Caco-2 (cell line): Measurements from ENCODE around the gene GRIN2D. TPM values are rescaled to one million over a fixed set of nuclear protein-coding genes. Genes with fewer than 3 reads are reported as not detected.
A peak's percentile ranks its signal among the peaks of the same experiment; 100 is the strongest.

Source experiments
- BruUV-seq: library from RNA; stranded (reverse); fragments of 400-500 nt; replicated peaks from 2 replicates; lab custom pipeline; 2021; lab: Mats Ljungman, UMichigan
- CTCF ChIA-PET: fragments of 300-600 bp; sonication (Branson Sonifier 250); formaldehyde crosslinking; loops from one replicate; lab custom pipeline; 2022; ENCODE audit warnings: antibody characterized with exemption; lab: Charles Lee
- POLR2A ChIA-PET: fragments of 300-600 bp; sonication (Branson Sonifier 250); formaldehyde crosslinking; loops from one replicate; lab custom pipeline; 2022; ENCODE audit warnings: antibody characterized with exemption; lab: Charles Lee
- DNase-seq, 2 experiments: peaks; one replicate each; pipeline versions ENCODE4 v3.0.0 to v3.0.0-alpha.2; 2020 to 2022
- H3K27me3 ChIP-seq: replicated peaks from 2 replicates; pipeline ENCODE4 v1.6.0; 2011; ENCODE audit warnings: low read length; ENCODE audit not compliant: control insufficient read depth, insufficient read depth
- H3K36me3 ChIP-seq: 2 replicates; pipeline ENCODE4 v1.5.1; 2011; ENCODE audit warnings: low read length; ENCODE audit not compliant: control insufficient read depth, insufficient read depth
- H3K4me1 ChIP-seq: fragments of 250-450 bp; sonication (Bioruptor Pico); 2 replicates; pipeline ENCODE4 v1.5.1; 2020; ENCODE audit warnings: mild to moderate bottlenecking
- H3K4me3 ChIP-seq: 2 replicates; pipeline ENCODE4 v1.5.1; 2011; ENCODE audit warnings: low read depth, mild to moderate bottlenecking, control low read depth, low read length
- H3K9me3 ChIP-seq: fragments of 250-450 bp; sonication (Bioruptor Pico); 2 replicates; pipeline ENCODE4 v1.5.1; 2020; ENCODE audit warnings: mild to moderate bottlenecking, moderate library complexity
- H3K27ac Mint-ChIP-seq: one replicate; pipeline ENCODE4 v1.8.0; 2022; ENCODE audit warnings: mixed read lengths; ENCODE audit not compliant: unreplicated experiment
- H3K27me3 Mint-ChIP-seq: one replicate; pipeline ENCODE4 v1.8.0; 2022; ENCODE audit warnings: mixed read lengths; ENCODE audit not compliant: insufficient read depth, unreplicated experiment
- H3K36me3 Mint-ChIP-seq: one replicate; pipeline ENCODE4 v1.8.0; 2022; ENCODE audit warnings: mild to moderate bottlenecking, mixed read lengths; ENCODE audit not compliant: insufficient read depth, unreplicated experiment
- H3K4me1 Mint-ChIP-seq: one replicate; pipeline ENCODE4 v1.8.0; 2022; ENCODE audit warnings: low read depth, mixed read lengths; ENCODE audit not compliant: unreplicated experiment
- H3K4me3 Mint-ChIP-seq: one replicate; pipeline ENCODE4 v1.8.0; 2022; ENCODE audit warnings: mild to moderate bottlenecking, moderate library complexity, mixed read lengths; ENCODE audit not compliant: unreplicated experiment
- H3K9me3 Mint-ChIP-seq: one replicate; pipeline ENCODE4 v1.8.0; 2022; ENCODE audit warnings: mixed read lengths; ENCODE audit not compliant: unreplicated experiment
- intact Hi-C: fragments of 100-400 bp; cut with micrococcal nuclease; formaldehyde crosslinking; loops from one replicate; pipeline ENCODE4 v1.10.0; 2022; ENCODE audit not compliant: unreplicated experiment
- total RNA-seq: library from RNA; stranded (reverse); gene quantifications from 2 replicates; pipeline ENCODE4 v1.2.3, GENCODE V29; 2022
- TF ChIP-seq, protein P1 (sequence below), 2 experiments: fragments of 200-600 bp in 1 of 2; IDR thresholded peaks; 1 replicate in 1 of 2; 2 replicates in 1 of 2; pipeline versions ENCODE4 v1.5.1 to v1.8.0; 2011 to 2022; ENCODE audit warnings: antibody characterized with exemption in 1 of 2, control low read depth in 1 of 2, inconsistent platforms in 1 of 2, low read depth in 1 of 2, low read length in 1 of 2, mild to moderate bottlenecking in 1 of 2, moderate library complexity in 1 of 2; ENCODE audit not compliant: insufficient read depth in 1 of 2, severe bottlenecking in 1 of 2, unreplicated experiment in 1 of 2

GRIN2D gene
- total RNA-seq, 1 experiment from 2014 or later: 6.5 TPM

DNA sequence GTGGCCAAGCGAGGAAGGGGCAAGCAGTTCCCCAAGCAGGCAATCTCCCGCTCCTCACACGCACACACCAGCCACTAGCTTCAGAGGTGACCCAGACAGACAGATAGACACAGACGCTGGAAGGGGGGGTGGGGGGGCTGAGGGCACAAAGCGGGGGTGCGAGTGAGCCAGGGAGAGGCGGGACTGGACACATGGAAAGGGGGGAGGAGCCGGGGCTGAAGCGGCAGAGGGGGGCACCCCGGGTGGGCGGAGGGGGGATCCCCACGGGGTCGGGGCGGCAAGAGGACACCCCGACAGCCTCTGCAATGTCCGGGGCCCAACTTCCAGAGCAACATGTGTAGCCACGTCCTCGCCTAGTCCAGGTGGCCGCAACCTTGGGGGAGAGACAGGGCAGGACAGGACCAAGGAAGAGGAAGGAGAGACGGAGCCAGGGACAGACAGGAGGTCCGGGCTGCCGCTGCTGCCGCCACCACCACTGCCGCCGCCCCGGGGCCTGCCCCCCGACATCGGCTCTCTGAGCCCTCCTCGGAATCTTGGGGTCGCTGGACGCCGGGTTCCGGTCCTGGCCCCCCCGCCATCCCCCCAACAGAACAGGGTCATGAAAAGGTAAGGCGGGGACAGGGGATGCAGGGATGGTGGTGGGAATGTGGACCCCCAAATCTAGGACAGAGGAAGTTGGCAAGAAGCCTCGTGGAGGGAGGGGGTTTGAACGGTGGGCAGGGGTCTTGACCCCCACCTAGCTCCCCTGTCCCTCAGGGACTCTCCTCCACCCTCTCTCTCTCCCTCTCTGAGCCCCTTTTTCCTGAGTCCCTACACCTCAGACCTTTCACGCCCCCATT, 1.1 kb downstream of the GRIN2D start:
- CTCF ChIA-PET: interaction anchor here (0.6 to 1.0 kb wide), 3 partner anchors 60 to 313 kb away, joined by 4 read pairs; no protein-coding TSS in a partner anchor
- TF ChIP-seq, protein P1, sequence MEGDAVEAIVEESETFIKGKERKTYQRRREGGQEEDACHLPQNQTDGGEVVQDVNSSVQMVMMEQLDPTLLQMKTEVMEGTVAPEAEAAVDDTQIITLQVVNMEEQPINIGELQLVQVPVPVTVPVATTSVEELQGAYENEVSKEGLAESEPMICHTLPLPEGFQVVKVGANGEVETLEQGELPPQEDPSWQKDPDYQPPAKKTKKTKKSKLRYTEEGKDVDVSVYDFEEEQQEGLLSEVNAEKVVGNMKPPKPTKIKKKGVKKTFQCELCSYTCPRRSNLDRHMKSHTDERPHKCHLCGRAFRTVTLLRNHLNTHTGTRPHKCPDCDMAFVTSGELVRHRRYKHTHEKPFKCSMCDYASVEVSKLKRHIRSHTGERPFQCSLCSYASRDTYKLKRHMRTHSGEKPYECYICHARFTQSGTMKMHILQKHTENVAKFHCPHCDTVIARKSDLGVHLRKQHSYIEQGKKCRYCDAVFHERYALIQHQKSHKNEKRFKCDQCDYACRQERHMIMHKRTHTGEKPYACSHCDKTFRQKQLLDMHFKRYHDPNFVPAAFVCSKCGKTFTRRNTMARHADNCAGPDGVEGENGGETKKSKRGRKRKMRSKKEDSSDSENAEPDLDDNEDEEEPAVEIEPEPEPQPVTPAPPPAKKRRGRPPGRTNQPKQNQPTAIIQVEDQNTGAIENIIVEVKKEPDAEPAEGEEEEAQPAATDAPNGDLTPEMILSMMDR (IDR thresholded peaks at IDR 0.05; ENCODE audit: insufficient read depth in 1 of 2, low read depth in 1 of 2, low read length in 1 of 2, severe bottlenecking in 1 of 2, unreplicated experiment in 1 of 2): no peak
- Mint-ChIP-seq H3K4me1 (peaks cover 48% of the 10 kb centered on the region), H3K27me3 (no peaks in the 10 kb centered on the region), H3K4me3 (peak overlapping the region; percentile 66), H3K36me3 (peaks cover 55% of the 10 kb centered on the region), H3K9me3 (peaks cover 5% of the 10 kb centered on the region), H3K27ac (peak overlapping the region; percentile 42)
- no peak for DNase-seq
- Histone ChIP-seq H3K27me3 (no peaks in the 10 kb centered on the region), H3K36me3 (no peaks in the 10 kb centered on the region), H3K4me3 (peak overlapping the region; percentile 36), H3K9me3 (no peaks in the 10 kb centered on the region), H3K4me1 (peaks cover 47% of the 10 kb centered on the region)
- POLR2A ChIA-PET: interaction anchor here (1.6 kb wide), 1 partner anchor 31 kb away, joined by 11 read pairs; the partner anchor contains the start of genes SYNGR4 and TMEM143
- intact Hi-C loops: loop anchor here (5.0 kb wide), 3 partner anchors 42 to 188 kb away; partner anchors contain the start of gene CYTH2
- BruUV-seq: no TSS peak

- Histone ChIP-seq H3K9me3 (no peaks in the 10 kb centered on the region), H3K4me3 (no peak overlapping the region), H3K27me3 (no peaks in the 10 kb centered on the region), H3K4me1 (peaks cover 47% of the 10 kb centered on the region), H3K36me3 (no peaks in the 10 kb centered on the region)
- H3K9me3 Mint-ChIP-seq: peaks cover 10% of the 10 kb centered on the region
- H3K36me3 Mint-ChIP-seq: peaks cover 57% of the 10 kb centered on the region
- H3K4me1 Mint-ChIP-seq: peaks cover 54% of the 10 kb centered on the region
- DNase-seq: no peak
- ChIA-PET CTCF (interaction anchor here (1.0 kb wide), 1 partner anchor 81 kb away, joined by 4 read pairs; no protein-coding TSS in a partner anchor), POLR2A (no interaction called here)
- peak overlapping the region; percentile 66 for H3K4me3 Mint-ChIP-seq
- TF ChIP-seq, protein P1 (IDR thresholded peaks at IDR 0.05; ENCODE audit: insufficient read depth in 1 of 2, low read depth in 1 of 2, low read length in 1 of 2, severe bottlenecking in 1 of 2, unreplicated experiment in 1 of 2): no peak
- no peak overlapping the region for H3K27ac Mint-ChIP-seq
- intact Hi-C loops: no loop called here
- H3K27me3 Mint-ChIP-seq: no peaks in the 10 kb centered on the region
- BruUV-seq: no TSS peak
Observed at GRCh38 chr19:48395170-48395455, 1.6 kb downstream of the GRIN2D start.

DNA sequence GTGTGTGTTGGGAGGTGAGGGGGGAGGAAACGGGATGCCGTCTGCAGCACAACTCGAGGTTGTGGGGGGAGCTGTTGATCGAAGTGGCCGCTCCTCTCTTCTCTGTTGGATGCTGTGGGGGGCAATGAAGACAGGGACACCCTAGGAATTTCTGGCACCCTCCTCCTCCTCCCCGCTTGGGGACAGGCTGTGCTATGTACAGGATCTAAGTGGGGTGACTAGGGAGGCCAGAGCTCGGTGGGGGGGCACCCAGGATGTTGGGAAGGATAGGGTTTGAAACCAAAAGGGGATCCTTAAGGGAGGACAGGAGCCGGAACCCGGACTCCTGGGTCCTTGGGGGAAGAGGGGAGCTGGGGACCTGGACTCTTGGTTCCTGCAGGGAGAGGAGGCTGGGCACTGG, 2.0 kb downstream of the GRIN2D start:
- TF ChIP-seq, protein P1 (IDR thresholded peaks at IDR 0.05; ENCODE audit: insufficient read depth in 1 of 2, low read depth in 1 of 2, low read length in 1 of 2, severe bottlenecking in 1 of 2, unreplicated experiment in 1 of 2): no peak
- no peak for DNase-seq
- Mint-ChIP-seq H3K4me3 (peak overlapping the region; percentile 66), H3K9me3 (peaks cover 10% of the 10 kb centered on the region), H3K4me1 (peaks cover 54% of the 10 kb centered on the region), H3K36me3 (peaks cover 53% of the 10 kb centered on the region), H3K27me3 (no peaks in the 10 kb centered on the region), H3K27ac (no peak overlapping the region)
- no TSS peak for BruUV-seq
- H3K27me3 ChIP-seq: no peaks in the 10 kb centered on the region
- ChIA-PET CTCF (interaction anchor here (1.0 kb wide), 1 partner anchor 81 kb away, joined by 4 read pairs; no protein-coding TSS in a partner anchor), POLR2A (interaction anchor here (0.5 kb wide), 1 partner anchor 1170 kb away, joined by 4 read pairs; no protein-coding TSS in a partner anchor)
- intact Hi-C loops: no loop called here
- no peak overlapping the region for H3K4me3 ChIP-seq
- peaks cover 47% of the 10 kb centered on the region for H3K4me1 ChIP-seq
- H3K9me3 ChIP-seq: no peaks in the 10 kb centered on the region
- H3K36me3 ChIP-seq: no peaks in the 10 kb centered on the region
